NCI-H2171 (cell line): Measurements from ENCODE around the gene CNN3.
A peak's percentile ranks its signal among the peaks of the same experiment; 100 is the strongest.
"Not testable (repeated sequence)": the region's sequence is repeated elsewhere in the genome, so short reads cannot be mapped to it uniquely, and the experiment has no call there.

ENCODE experiments used
- DNase-seq: peaks from one replicate; lab custom pipeline; 2025; lab: John Stamatoyannopoulos, UW

The CNN3 gene

GRCh38 chr1:94949681-94950661 lies 23.1 kb upstream of the CNN3 start:
- peak; percentile 58 for DNase-seq

- no peak for DNase-seq
These were observed 20.5 kb upstream of the CNN3 start for GRCh38 chr1:94947437-94947836.

DNA sequence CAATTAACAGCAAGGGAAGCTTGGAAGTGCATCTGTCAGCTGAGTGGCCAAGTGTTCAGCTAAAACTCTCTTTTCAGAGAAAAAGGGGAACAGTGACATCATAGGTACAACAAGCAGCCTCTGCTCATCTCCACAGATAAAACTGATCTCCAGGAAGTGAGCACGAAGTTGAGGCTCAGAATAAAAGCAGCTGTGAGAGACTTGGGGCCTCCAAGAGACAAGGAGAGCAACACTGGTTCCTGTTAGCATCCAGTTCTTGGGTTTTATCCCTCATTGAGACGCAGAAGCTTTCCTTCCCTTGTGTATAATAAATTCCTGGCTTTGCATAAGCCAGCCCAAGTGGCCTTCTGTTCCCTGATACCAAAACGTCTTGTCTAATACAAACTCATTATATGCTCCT lies 20.0 kb upstream of the CNN3 start:
- DNase-seq: no peak

DNA sequence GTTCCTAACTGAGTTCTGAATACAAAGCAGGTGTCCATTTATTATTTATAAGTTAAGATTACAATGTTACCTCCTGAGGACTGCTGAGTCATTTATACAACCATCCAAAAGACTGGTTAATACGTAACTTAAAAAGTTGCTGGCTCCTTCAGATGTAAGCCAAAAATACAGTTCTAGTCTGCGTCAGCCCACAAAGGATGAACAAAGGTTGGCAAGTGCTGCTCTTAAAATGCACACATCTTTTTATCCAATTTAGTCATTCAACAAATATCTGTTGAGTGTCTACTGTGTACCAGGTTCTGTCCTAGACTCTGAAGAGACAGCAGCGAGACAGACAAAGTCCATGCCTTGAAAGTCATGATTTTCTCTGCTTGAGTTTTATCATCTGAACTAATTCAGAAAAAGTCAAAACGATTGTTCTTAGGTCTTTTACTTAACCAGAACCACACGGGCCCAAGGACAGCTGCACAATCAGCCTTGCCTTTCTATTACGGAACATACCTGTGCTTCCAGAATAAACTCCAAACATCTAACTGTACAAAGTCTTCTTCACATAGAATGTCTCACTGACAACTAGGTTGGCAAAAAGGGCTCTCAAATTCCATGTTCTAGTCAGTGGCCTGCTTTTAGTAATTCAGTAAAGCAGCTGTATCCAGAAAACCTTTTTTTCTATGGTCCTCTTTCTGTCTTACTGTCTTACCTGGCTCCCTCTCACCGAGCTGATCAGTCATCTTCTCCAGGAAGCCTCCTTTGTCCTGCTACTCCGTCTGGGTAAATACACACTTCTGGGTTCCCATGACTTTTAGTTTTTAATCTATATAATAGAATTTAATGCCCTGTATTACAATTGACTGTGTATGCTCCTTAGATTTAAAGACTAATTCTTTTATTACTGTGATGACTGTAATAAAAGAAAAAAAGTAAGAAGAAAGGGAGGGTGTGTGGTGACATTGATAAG lies 15.5 kb upstream of the CNN3 start:
- DNase-seq: no peak

DNA sequence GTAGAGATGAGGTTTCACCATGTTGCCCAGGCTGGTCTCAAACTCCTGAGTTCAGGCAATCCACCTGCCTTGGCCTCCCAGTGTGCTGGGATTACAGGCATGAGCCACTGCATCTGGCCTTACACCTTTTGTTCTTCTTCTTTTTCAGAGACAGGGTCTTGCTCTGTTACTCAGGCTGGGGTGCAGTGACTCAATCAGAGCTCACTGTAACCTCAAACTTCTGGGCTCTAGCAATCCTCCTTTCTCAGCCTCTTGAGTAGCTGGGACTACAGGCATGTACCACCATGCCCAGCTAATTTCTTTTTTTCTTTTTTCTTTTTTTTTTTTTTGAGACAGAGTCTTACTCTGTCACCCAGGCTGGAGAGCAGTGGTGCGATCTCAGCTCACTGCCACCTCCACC lies 14.6 kb upstream of the CNN3 start:
- not testable (repeated sequence) for DNase-seq

GRCh38 chr1:94940738-94941137 lies 13.8 kb upstream of the CNN3 start:
- DNase-seq: no peak

DNA sequence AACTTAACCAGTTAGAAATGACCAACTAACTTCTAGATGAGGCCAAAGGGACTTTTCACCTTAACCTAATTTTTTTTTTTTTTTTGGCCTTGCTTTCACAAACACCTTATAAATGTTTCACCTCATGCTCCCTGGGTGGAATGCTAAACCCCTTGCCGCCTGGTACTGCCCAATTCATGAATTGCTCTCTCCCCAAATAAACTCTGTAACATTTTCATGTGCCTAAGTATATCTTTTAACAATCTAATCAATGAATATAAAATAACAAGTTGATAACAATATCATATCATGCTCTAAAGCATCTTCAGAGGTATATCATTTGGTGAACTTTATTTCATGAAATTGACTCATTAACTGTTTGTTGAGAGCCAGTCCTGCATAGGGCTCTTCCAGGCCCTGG lies 10.9 kb upstream of the CNN3 start:
- no peak for DNase-seq

DNA sequence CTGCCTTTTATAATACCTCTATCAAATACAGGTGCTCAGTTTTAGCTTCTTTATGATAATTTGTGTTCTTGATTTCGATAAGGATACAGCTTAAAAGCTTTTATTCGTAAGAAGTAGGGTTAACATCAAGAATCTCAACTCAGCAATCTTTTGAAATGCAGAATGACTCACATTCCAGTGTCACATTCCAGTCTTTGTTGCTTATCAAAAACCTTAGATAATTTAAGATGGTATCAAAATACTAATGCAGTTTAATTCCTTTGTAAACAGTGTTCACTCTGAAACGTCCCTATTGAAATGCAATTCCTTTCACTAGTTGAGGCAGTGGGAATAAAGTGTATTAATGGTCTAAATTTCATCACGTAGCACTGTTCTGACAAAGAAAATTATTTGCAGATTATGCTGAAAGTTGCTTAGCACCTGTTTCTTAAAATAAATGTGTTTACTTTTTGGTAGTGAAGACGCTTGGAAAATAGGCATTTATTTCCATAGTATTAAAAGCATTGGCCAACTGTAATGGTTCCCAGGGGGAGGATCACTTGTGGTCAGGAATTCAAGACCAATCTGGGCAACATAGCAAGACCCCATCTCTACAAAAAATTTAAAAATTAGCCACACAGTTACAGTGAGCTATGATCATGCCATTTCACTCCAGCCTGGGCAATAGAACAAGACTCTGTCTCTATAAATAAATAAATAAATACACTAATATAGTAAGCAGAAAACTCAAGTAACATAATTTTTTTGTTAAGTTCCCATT lies 10.1 kb upstream of the CNN3 start:
- DNase-seq: no peak

DNA sequence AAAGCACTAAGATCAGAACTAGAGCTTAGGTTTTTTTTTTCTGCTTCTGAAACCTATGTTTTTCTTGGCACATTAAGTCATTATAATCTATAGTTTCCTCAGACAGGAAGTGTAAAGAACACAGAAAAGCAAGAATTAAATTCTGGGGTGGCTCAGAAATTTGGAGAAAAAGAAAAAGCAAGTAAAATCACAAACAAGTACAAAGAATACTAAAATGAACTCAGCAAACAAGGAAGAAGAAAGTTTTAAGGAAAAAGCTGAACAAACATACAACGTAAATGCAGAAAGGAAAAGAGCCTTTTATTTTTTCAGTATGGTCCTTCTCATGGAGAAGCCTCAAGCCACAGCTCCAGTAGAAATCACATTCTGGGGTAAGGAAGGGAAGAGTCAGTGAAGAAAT lies 8.6 kb upstream of the CNN3 start:
- no peak for DNase-seq

DNA sequence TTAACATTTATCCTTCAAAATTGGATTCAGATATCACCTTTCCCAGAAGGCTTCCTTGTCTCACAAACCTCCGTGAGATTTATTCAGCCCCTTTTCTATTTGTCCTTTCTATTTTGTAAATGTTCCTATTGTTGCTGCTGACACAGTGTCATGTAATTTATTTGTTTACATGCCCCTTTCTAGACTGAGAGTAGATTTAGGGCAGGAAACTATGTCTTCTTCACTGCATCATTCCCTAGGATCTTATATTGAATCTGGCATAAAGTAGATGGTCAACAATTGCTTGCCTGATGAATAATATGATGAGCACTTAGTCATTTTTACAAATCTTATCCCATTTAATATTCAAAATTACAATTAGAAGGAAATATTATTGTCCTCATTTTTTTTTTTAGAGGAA lies 8.1 kb upstream of the CNN3 start:
- DNase-seq: no peak

GRCh38 chr1:94934551-94934950 lies 7.6 kb upstream of the CNN3 start:
- DNase-seq: no peak

DNA sequence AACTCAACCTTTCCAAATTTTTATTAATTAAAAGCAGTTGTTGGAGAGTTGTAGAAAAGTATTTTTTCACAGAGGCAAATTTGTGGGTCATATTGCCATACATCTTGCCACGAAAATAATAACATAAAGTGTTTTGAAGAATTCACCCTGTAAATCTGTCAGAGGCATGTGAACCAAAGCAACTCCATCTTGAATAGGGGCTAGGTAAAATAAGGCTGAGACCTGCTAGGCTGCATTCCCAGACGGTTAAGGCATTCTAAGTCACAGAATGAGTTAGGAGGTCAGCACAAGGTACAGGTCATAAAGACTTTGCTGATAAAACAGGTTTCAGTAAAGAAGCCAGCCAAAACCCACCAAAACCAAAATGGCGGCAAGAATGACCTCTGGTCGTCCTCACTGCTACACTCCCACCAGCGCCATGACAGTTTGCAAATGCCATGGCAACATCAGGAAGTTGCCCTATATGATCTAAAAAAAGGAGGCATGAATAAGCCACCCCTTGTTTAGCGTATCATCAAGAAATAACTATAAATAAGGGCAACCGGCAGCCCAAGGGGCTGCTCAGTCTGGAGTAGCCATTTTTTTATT lies 4.4 kb upstream of the CNN3 start:
- no peak for DNase-seq

DNA sequence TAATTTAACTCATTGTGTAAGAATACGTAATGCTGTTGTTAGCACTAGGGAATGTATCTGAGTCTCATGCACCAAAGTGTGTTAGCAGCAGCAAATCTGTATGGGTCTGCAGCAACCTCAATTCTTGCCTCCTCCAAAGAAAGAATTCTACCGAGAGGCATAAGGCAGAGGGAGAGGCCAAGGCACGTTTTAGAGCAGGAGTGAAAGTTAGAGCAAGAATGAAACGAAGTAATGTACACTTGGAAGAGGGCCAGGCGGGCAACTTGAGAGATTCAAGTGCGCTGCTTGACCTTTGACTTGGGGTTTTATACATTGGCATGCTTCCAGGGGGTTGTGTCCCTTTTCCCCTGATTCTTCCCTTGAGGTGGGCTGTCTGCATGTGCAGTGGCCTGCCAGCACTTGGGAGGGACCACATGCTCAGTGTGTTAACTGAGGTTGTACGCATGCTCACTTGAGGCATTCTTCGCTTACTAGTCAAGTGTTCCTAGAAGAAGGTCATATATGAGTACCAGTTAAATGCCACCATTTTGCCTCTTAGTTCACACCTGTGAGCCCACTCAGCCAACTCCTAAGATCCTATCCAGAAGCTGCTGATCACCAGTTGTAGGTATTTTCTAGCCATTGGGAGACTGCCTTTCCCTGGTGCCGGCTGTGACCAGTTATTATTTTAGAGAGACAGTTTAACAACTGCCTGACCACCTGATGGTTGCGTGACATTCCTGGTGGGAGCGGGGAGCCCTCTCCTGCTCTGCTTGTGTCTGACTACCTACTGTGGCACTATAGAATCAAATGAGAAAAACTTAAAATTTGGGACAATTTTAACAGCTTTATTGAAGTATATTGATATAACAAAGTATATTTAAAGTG lies 2.7 kb upstream of the CNN3 start:
- DNase-seq: no peak

- no peak for DNase-seq
These were observed 1.5 kb upstream of the CNN3 start for GRCh38 chr1:94928293-94928939.

- DNase-seq: no peak
These were observed 680 bp upstream of the CNN3 start for GRCh38 chr1:94927405-94928175.

GRCh38 chr1:94926126-94926914 lies 590 bp downstream of the CNN3 start:
- DNase-seq: peak; percentile 24

GRCh38 chr1:94925561-94926125 lies 1.3 kb downstream of the CNN3 start:
- peak; percentile 56 for DNase-seq

DNA sequence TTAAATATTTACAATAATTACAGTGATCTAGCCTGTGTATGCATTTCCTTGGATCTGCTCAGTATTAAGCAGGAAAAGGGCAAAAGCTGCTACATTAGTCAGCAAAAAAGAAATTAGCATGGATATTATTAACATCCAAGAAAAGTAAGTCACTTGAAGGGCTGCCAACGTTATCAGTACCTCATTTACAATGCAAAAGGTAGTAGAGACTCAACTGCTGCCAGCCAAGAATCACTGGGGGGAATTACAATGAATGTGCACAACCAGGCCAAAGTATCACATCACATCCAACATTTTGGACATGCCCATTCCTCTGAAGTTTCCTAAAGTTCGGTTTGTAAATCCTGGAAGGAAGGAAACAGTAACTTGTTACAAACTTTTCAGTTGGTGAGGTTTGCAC lies 1.9 kb downstream of the CNN3 start:
- no peak for DNase-seq
